ENCODE measurements around the gene DIO3. TPM values are rescaled to one million over a fixed set of nuclear protein-coding genes. Genes with fewer than 3 reads are reported as not detected.

Gene DIO3
- total and polyA plus RNA-seq, 2 donors from 2014 or later, result 0.17 to 0.94 TPM

GRCh38 chr14:101587441-101587911 lies 26.2 kb downstream of the DIO3 start:
- intact Hi-C loops (cut with DNase I), result no loop called here
- Histone ChIP-seq H3K4me3 (ENCODE audit: low read length in 3 of 3) (no peak overlapping the region), H3K4me1 (ENCODE audit: control insufficient read depth in 2 of 3, insufficient read depth in 2 of 3, low read depth in 1 of 3, low read length in 3 of 3) (peaks cover 0 to 2% (median 0%) of the 10 kb centered on the region in 3 donors), H3K27ac (ENCODE audit: low read depth in 2 of 2, low read length in 2 of 2) (no peak overlapping the region), H3K9ac (ENCODE audit: low read length in 3 of 3) (no peak overlapping the region), H3K9me3 (ENCODE audit: control insufficient read depth in 2 of 3, insufficient read depth in 1 of 3, low read length in 3 of 3) (no peaks in the 10 kb centered on the region), H3K27me3 (ENCODE audit: control insufficient read depth, insufficient read depth, low read length) (no peaks in the 10 kb centered on the region), H3K36me3 (ENCODE audit: control insufficient read depth in 2 of 3, insufficient read depth in 3 of 3, low read length in 3 of 3) (no peaks in the 10 kb centered on the region)
- no peak for TF ChIP-seq CTCF (IDR thresholded peaks at IDR 0.05; ENCODE audit: borderline replicate concordance, extremely low read depth, insufficient read depth)
- FAIRE-seq (no peak), DNase-seq (peak in 4 of 5 donors; percentile 54 to 70 (median 61))

GRCh38 chr14:101588286-101588975 lies 27.1 kb downstream of the DIO3 start:
- Histone ChIP-seq H3K9ac (ENCODE audit: low read length in 3 of 3) (no peak overlapping the region), H3K4me1 (ENCODE audit: control insufficient read depth in 2 of 3, insufficient read depth in 2 of 3, low read depth in 1 of 3, low read length in 3 of 3) (peaks cover 0 to 2% (median 0%) of the 10 kb centered on the region in 3 donors), H3K27ac (ENCODE audit: low read depth in 2 of 2, low read length in 2 of 2) (no peak overlapping the region), H3K27me3 (ENCODE audit: control insufficient read depth, insufficient read depth, low read length) (no peaks in the 10 kb centered on the region), H3K9me3 (ENCODE audit: control insufficient read depth in 2 of 3, insufficient read depth in 1 of 3, low read length in 3 of 3) (no peaks in the 10 kb centered on the region), H3K4me3 (ENCODE audit: low read length in 3 of 3) (no peak overlapping the region), H3K36me3 (ENCODE audit: control insufficient read depth in 2 of 3, insufficient read depth in 3 of 3, low read length in 3 of 3) (no peaks in the 10 kb centered on the region)
- no peak for FAIRE-seq
- no peak for TF ChIP-seq CTCF (IDR thresholded peaks at IDR 0.05; ENCODE audit: borderline replicate concordance, extremely low read depth, insufficient read depth)
- peak in 4 of 5 donors; percentile 37 to 58 (median 50) for DNase-seq
- intact Hi-C loops (cut with DNase I), result no loop called here

GRCh38 chr14:101588990-101589389 lies 27.7 kb downstream of the DIO3 start:
- no peaks in the 10 kb centered on the region for H3K36me3 ChIP-seq (ENCODE audit: control insufficient read depth in 2 of 3, insufficient read depth in 3 of 3, low read length in 3 of 3)
- H3K27ac ChIP-seq (ENCODE audit: low read depth in 2 of 2, low read length in 2 of 2), result no peak overlapping the region
- no peaks in the 10 kb centered on the region for H3K27me3 ChIP-seq (ENCODE audit: control insufficient read depth, insufficient read depth, low read length)
- intact Hi-C loops (cut with DNase I), result no loop called here
- H3K9ac ChIP-seq (ENCODE audit: low read length in 3 of 3), result no peak overlapping the region
- DNase-seq (peak in 2 of 5 donors; percentile 9 to 48), FAIRE-seq (no peak)
- H3K4me3 ChIP-seq (ENCODE audit: low read length in 3 of 3), result no peak overlapping the region
- no peak for TF ChIP-seq CTCF (IDR thresholded peaks at IDR 0.05; ENCODE audit: borderline replicate concordance, extremely low read depth, insufficient read depth)
- peaks cover 0 to 2% (median 0%) of the 10 kb centered on the region in 3 donors for H3K4me1 ChIP-seq (ENCODE audit: control insufficient read depth in 2 of 3, insufficient read depth in 2 of 3, low read depth in 1 of 3, low read length in 3 of 3)
- H3K9me3 ChIP-seq (ENCODE audit: control insufficient read depth in 2 of 3, insufficient read depth in 1 of 3, low read length in 3 of 3), result no peaks in the 10 kb centered on the region
